ENCODE results near the gene LARP4. TPM values are rescaled to one million over a fixed set of nuclear protein-coding genes. Genes with fewer than 3 reads are reported as not detected.

LARP4 gene
- total and polyA plus RNA-seq, 2 donors (not counting 3 experiments of a cell fraction or from before 2014, with no cell fraction given), result 8.9 to 69.6 TPM

- H3K4me3 ChIP-seq (replicated peaks in 1 of 3; ENCODE audit: insufficient read depth in 1 of 3, low read depth in 1 of 3, low read length in 3 of 3), result no peak overlapping the region
- no peak for DNase-seq (ENCODE audit: low read depth, low spot score)
- H3K9me1 ChIP-seq (replicated peaks; ENCODE audit: control insufficient read depth, extremely low read depth, insufficient read depth, low read length), result no peaks in the 10 kb centered on the region
- H3K36me3 ChIP-seq (ENCODE audit: control insufficient read depth in 2 of 2, extremely low read depth in 1 of 2, insufficient read depth in 2 of 2, low read length in 2 of 2), result no peaks in the 10 kb centered on the region
- no peak overlapping the region for H3K9ac ChIP-seq (replicated peaks; ENCODE audit: extremely low read depth, insufficient read depth, low read length)
- no peak overlapping the region for H3K4me2 ChIP-seq (ENCODE audit: insufficient read depth, low read length)
- TF ChIP-seq EZH2 (IDR thresholded peaks at IDR 0.05; ENCODE audit: borderline replicate concordance, low read depth, low read length, severe bottlenecking) (no peak), MYC (IDR thresholded peaks at IDR 0.05; ENCODE audit: low read depth, low read length) (no peak), CTCF (IDR thresholded peaks at IDR 0.05; ENCODE audit: extremely low read depth in 1 of 2, insufficient read depth in 1 of 2, low read depth in 1 of 2, low read length in 2 of 2) (no peak), POLR2AphosphoS5 (IDR thresholded peaks at IDR 0.05; ENCODE audit: insufficient read depth, low read depth, low read length) (no peak), POLR2A (IDR thresholded peaks at IDR 0.05; ENCODE audit: low read depth, low read length) (no peak), FOS (IDR thresholded peaks at IDR 0.05; ENCODE audit: borderline replicate concordance, insufficient read depth, low read length) (no peak), GATA2 (IDR thresholded peaks at IDR 0.05; ENCODE audit: insufficient read depth, insufficient read length, low read depth, low read length) (no peak), JUN (IDR thresholded peaks at IDR 0.05; ENCODE audit: borderline replicate concordance, insufficient read depth, insufficient read length, low read depth) (no peak)
- TF ChIP-seq, protein P1, sequence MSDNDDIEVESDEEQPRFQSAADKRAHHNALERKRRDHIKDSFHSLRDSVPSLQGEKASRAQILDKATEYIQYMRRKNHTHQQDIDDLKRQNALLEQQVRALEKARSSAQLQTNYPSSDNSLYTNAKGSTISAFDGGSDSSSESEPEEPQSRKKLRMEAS (IDR thresholded peaks at IDR 0.05; ENCODE audit: insufficient read depth, insufficient read length), result no peak
- H2AFZ ChIP-seq (ENCODE audit: low read depth, low read length), result no peak overlapping the region
- intact Hi-C loops (cut with micrococcal nuclease) (no loop called here), dilution Hi-C loops (cut with MboI; ENCODE audit: extremely low pct_ligation_motif_present, low sequenced_read_pairs) (no loop called here)
- no peak for FAIRE-seq
- POLR2A ChIA-PET, result no interaction called here
- no peaks in the 10 kb centered on the region for H3K9me3 ChIP-seq (replicated peaks; ENCODE audit: control insufficient read depth, insufficient read depth, low read length)
- BruUV-seq (replicated peaks), result no TSS peak
- CTCF ChIA-PET, result interaction anchor here (1.2 kb wide), 1 partner anchor 155 kb away, joined by 6 read pairs; no protein-coding TSS in a partner anchor
- no peaks in the 10 kb centered on the region for H4K20me1 ChIP-seq (replicated peaks; ENCODE audit: control insufficient read depth, extremely low read depth, insufficient read depth, low read length)
- no peaks in the 10 kb centered on the region for H3K4me1 ChIP-seq (ENCODE audit: control insufficient read depth, extremely low read depth, insufficient read depth, low read length)
- H3K79me2 ChIP-seq (ENCODE audit: control insufficient read depth, insufficient read depth, low read length), result no peaks in the 10 kb centered on the region
- H3K27ac ChIP-seq (ENCODE audit: insufficient read depth, low read depth, low read length), result no peak overlapping the region
- H3K27me3 ChIP-seq (ENCODE audit: control insufficient read depth in 2 of 2, insufficient read depth in 2 of 2, low read length in 2 of 2), result no peaks in the 10 kb centered on the region
Measured at GRCh38 chr12:50483488-50483887, 82.8 kb downstream of the LARP4 start.
